ENCODE results near the gene HPN.

HPN gene

GRCh38 chr19:35015270-35015953 is 26.1 kb upstream of the HPN start:
- DNase-seq, result no peak
- H3K9me3 ChIP-seq, result no peaks in the 10 kb centered on the region
- H3K4me1 ChIP-seq, result no peaks in the 10 kb centered on the region
- TF ChIP-seq CTCF (IDR thresholded peaks at IDR 0.05; ENCODE audit: low read depth, low read length), result no peak
- H3K27me3 ChIP-seq, result no peaks in the 10 kb centered on the region
- H3K4me3 ChIP-seq (ENCODE audit: low read depth, low read length), result no peak overlapping the region
- peaks cover 66% of the 10 kb centered on the region for H3K36me3 ChIP-seq

GRCh38 chr19:35015954-35016351 is 25.6 kb upstream of the HPN start:
- H3K4me3 ChIP-seq (ENCODE audit: low read depth, low read length), result no peak overlapping the region

GRCh38 chr19:35017507-35017906 is 24.0 kb upstream of the HPN start:
- no peak for DNase-seq
- Histone ChIP-seq H3K4me3 (ENCODE audit: low read depth, low read length) (no peak overlapping the region), H3K9me3 (no peaks in the 10 kb centered on the region), H3K27me3 (no peaks in the 10 kb centered on the region), H3K4me1 (no peaks in the 10 kb centered on the region), H3K36me3 (peaks cover 71% of the 10 kb centered on the region)
- no peak for TF ChIP-seq CTCF (IDR thresholded peaks at IDR 0.05; ENCODE audit: low read depth, low read length)

More at GRCh38 chr19:35015954-35016351, 25.6 kb upstream of the HPN start:
- DNase-seq, result no peak
- Histone ChIP-seq H3K4me1 (no peaks in the 10 kb centered on the region), H3K36me3 (peaks cover 69% of the 10 kb centered on the region), H3K27me3 (no peaks in the 10 kb centered on the region), H3K9me3 (no peaks in the 10 kb centered on the region)
- no peak for TF ChIP-seq CTCF (IDR thresholded peaks at IDR 0.05; ENCODE audit: low read depth, low read length)

GRCh38 chr19:35018379-35018778 is 23.1 kb upstream of the HPN start:
- H3K4me1 ChIP-seq, result no peaks in the 10 kb centered on the region
- no peaks in the 10 kb centered on the region for H3K9me3 ChIP-seq
- TF ChIP-seq CTCF (IDR thresholded peaks at IDR 0.05; ENCODE audit: low read depth, low read length), result no peak
- H3K4me3 ChIP-seq (ENCODE audit: low read depth, low read length), result no peak overlapping the region
- no peak for DNase-seq
- peaks cover 71% of the 10 kb centered on the region for H3K36me3 ChIP-seq
- H3K27me3 ChIP-seq, result no peaks in the 10 kb centered on the region

- Histone ChIP-seq H3K27me3 (no peaks in the 10 kb centered on the region), H3K36me3 (peaks cover 75% of the 10 kb centered on the region), H3K9me3 (no peaks in the 10 kb centered on the region), H3K4me1 (no peaks in the 10 kb centered on the region), H3K4me3 (ENCODE audit: low read depth, low read length) (no peak overlapping the region)
- no peak for DNase-seq
- no peak for TF ChIP-seq CTCF (IDR thresholded peaks at IDR 0.05; ENCODE audit: low read depth, low read length)
These were observed 22.4 kb upstream of the HPN start for GRCh38 chr19:35019144-35019543.

GRCh38 chr19:35021016-35021415 is 20.5 kb upstream of the HPN start:
- Histone ChIP-seq H3K4me3 (ENCODE audit: low read depth, low read length) (no peak overlapping the region), H3K27me3 (no peaks in the 10 kb centered on the region), H3K4me1 (no peaks in the 10 kb centered on the region), H3K9me3 (no peaks in the 10 kb centered on the region), H3K36me3 (peaks cover 72% of the 10 kb centered on the region)
- no peak for DNase-seq
- TF ChIP-seq CTCF (IDR thresholded peaks at IDR 0.05; ENCODE audit: low read depth, low read length), result no peak

All from BE2C (cell line).